K562 (cell line): Measurements from ENCODE around the gene AMZ1. TPM values are rescaled to one million over a fixed set of nuclear protein-coding genes. Genes with fewer than 3 reads are reported as not detected.

Source experiments
- ATAC-seq: fragments of 200-7000 bp; cut with Tn5 transposase; 3 replicates; pipeline ENCODE4 v1.9.1; 2020; ENCODE audit warnings: moderate library complexity
- BruUV-seq: library from RNA; stranded (reverse); fragments of 400-500 nt; replicated peaks from 2 replicates; lab custom pipeline; 2021; lab: Mats Ljungman, UMichigan
- CTCF ChIA-PET: fragments of 300-600 bp; formaldehyde crosslinking; extraction: SDS; loops from one replicate; lab custom pipeline; 2021; ENCODE audit warnings: low intra/inter-chr PET ratio; lab: Yijun Ruan, JAX
- POLR2A ChIA-PET: fragments of 300-600, 350-650 bp; sonication (Branson Sonifier 250); formaldehyde crosslinking; extraction: SDS; loops from one replicate; lab custom pipeline; 2021; ENCODE audit warnings: antibody characterized with exemption, inconsistent platforms; lab: Yijun Ruan, JAX
- DNase-seq, 4 experiments: peaks; one replicate each; pipeline versions ENCODE4 v3.0.0 to v3.0.0-alpha.2; 2011 to 2018; ENCODE audit warnings: low spot score in 3 of 4, mixed read lengths in 3 of 4; ENCODE audit errors: extremely low read depth in 1 of 4
- FAIRE-seq: peaks from 2 replicates; lab custom pipeline; 2011; peaks lifted over from hg19 to GRCh38; lab: Jason Lieb, UNC
- H2AFZ ChIP-seq: 2 replicates; pipeline ENCODE4 v1.6.0; 2011; ENCODE audit warnings: low read depth, low read length, control low read depth, inconsistent platforms
- H3K27ac ChIP-seq: fragments of 200-600 bp; 3 replicates; pipeline ENCODE4 v1.8.0; 2011; ENCODE audit warnings: low read depth, mild to moderate bottlenecking, control low read depth, inconsistent platforms, low read length, moderate library complexity, mixed read lengths; ENCODE audit errors: extremely low read depth
- H3K27me3 ChIP-seq, 2 experiments: fragments of 300-600 bp in 1 of 2; 2 replicates in 1 of 2; 3 replicates in 1 of 2; pipeline versions ENCODE4 v1.6.0 to v1.8.0; 2011; ENCODE audit warnings: inconsistent platforms in 2 of 2, low read length in 2 of 2, mild to moderate bottlenecking in 1 of 2, mixed read lengths in 1 of 2, moderate library complexity in 1 of 2; ENCODE audit not compliant: control insufficient read depth in 2 of 2, insufficient read depth in 2 of 2
- H3K36me3 ChIP-seq: fragments of 300-600 bp; 3 replicates; pipeline ENCODE4 v1.8.0; 2011; ENCODE audit warnings: mild to moderate bottlenecking, low read length, inconsistent platforms; ENCODE audit not compliant: control insufficient read depth, insufficient read depth
- H3K4me1 ChIP-seq, 2 experiments: fragments of 200-600 bp in 1 of 2; replicated peaks in 1 of 2; 2 replicates in 1 of 2; 3 replicates in 1 of 2; pipeline versions ENCODE4 v1.5.1 to v1.8.0; 2011; ENCODE audit warnings: inconsistent platforms in 2 of 2, low read length in 2 of 2, mild to moderate bottlenecking in 1 of 2, mixed read lengths in 1 of 2, moderate library complexity in 1 of 2; ENCODE audit not compliant: control insufficient read depth in 2 of 2, insufficient read depth in 2 of 2
- H3K4me2 ChIP-seq: 2 replicates; pipeline ENCODE4 v1.6.1; 2011; ENCODE audit warnings: low read length, control low read depth, inconsistent platforms, mixed read lengths; ENCODE audit not compliant: insufficient read depth
- H3K4me3 ChIP-seq: fragments of 200-600 bp; sonication (generic), shearing (Covaris generic); 2 replicates; pipeline ENCODE4 v1.5.1; 2016; ENCODE audit warnings: control low read depth, inconsistent platforms
- H3K79me2 ChIP-seq: fragments of 200-600 bp; 3 replicates; pipeline ENCODE4 v1.8.0; 2011; ENCODE audit warnings: low read length, inconsistent platforms; ENCODE audit not compliant: control insufficient read depth, insufficient read depth
- H3K9ac ChIP-seq, 2 experiments: 2 replicates each; pipeline versions ENCODE4 v1.6.0 to v1.6.1; 2011; ENCODE audit warnings: low read depth in 2 of 2, low read length in 2 of 2, control low read depth in 1 of 2, inconsistent platforms in 1 of 2, mild to moderate bottlenecking in 1 of 2, mixed read lengths in 1 of 2; ENCODE audit not compliant: insufficient read depth in 1 of 2
- H3K9me1 ChIP-seq: one replicate; pipeline ENCODE4 v1.6.0; 2011; ENCODE audit warnings: inconsistent platforms, mild to moderate bottlenecking, low read length, moderate library complexity; ENCODE audit not compliant: control insufficient read depth, insufficient read depth
- H3K9me3 ChIP-seq: replicated peaks from 2 replicates; pipeline ENCODE4 v1.5.1; 2011; ENCODE audit warnings: low read depth, low read length, inconsistent platforms; ENCODE audit not compliant: control insufficient read depth, insufficient read depth
- H4K20me1 ChIP-seq: replicated peaks from 2 replicates; pipeline ENCODE4 v1.6.1; 2011; ENCODE audit warnings: low read length, inconsistent platforms, mixed read lengths; ENCODE audit not compliant: control insufficient read depth, insufficient read depth
- FOXK2 ChIP-seq, 2 experiments: fragments of 450-650 bp; IDR thresholded peaks in 1 of 2; conservative IDR thresholded peaks in 1 of 2; 2 replicates each; pipeline ENCODE4 v1.6.1; 2016; ENCODE audit warnings: low read depth in 2 of 2, mild to moderate bottlenecking in 1 of 2
- HMG20A ChIP-seq: fragments of 450-650 bp; formaldehyde crosslinking; conservative IDR thresholded peaks from 2 replicates; pipeline ENCODE4 v1.4.0; 2020; ENCODE audit warnings: mild to moderate bottlenecking, mixed read lengths
- KLF10 ChIP-seq: fragments of 250-450 bp; sonication (Bioruptor Pico); IDR thresholded peaks from 2 replicates; pipeline ENCODE4 v1.6.1; 2021; ENCODE audit warnings: matching md5 sums
- SUPT5H ChIP-seq: fragments of 450-650 bp; IDR thresholded peaks from 2 replicates; pipeline ENCODE4 v1.6.1; 2016
- TRIM28 ChIP-seq: fragments of 450-650 bp; IDR thresholded peaks from 2 replicates; pipeline ENCODE4 v1.6.1; 2017
- ZNF121 ChIP-seq: sonication (generic); formaldehyde crosslinking; conservative IDR thresholded peaks from 2 replicates; pipeline ENCODE4 v1.8.0; 2022; ENCODE audit warnings: missing genetic modification reagents
- ZNF384 ChIP-seq: IDR thresholded peaks from 2 replicates; pipeline ENCODE4 v1.6.1; 2012; ENCODE audit warnings: low read depth, low read length, improper control_type of control experiment
- whole genome bisulfite sequencing: fragments of 100-300 bp; shearing (Covaris generic); methylation state at CpG from one replicate; pipeline ENCODE4 v1.1.6; 2016; ENCODE audit warnings: low coverage, mixed read lengths; ENCODE audit not compliant: insufficient coverage; ENCODE audit errors: missing lambda C conversion rate; 5-methylcytosine and 5-hydroxymethylcytosine counted together
- in situ Hi-C: fragments of 300-500 bp; cut with MboI; formaldehyde crosslinking; loops from 4 replicates; pipeline ENCODE4 v1.15.0; 2018; ENCODE audit warnings: inconsistent platforms, mixed read lengths
- intact Hi-C: fragments of 100-400 bp; cut with micrococcal nuclease; formaldehyde crosslinking; loops from 2 replicates; pipeline ENCODE4 v1.14.2; 2022
- polyA plus RNA-seq, 8 experiments: library from polyadenylated mRNA; depleted of rRNA in 4 of 8; stranded (reverse) in 5 of 8; unstranded in 3 of 8; fragments of >200 nt; fragmentation: Nextera tagmentation in 2 of 8; fragmentation: Illumina TruSeq in 1 of 8; extraction: Ambion mirVana in 2 of 8; extraction: Trizol in 1 of 8; gene quantifications; 2 replicates each; pipeline versions ENCODE4 v1.2.1 to v1.2.3, GENCODE V29; 2011 to 2014; ENCODE audit warnings: inconsistent platforms in 1 of 8, missing spikeins in 1 of 8
- total RNA-seq, 7 experiments: library from RNA; depleted of rRNA in 6 of 7; stranded (reverse); fragments of >200 nt in 6 of 7; fragmentation: Illumina TruSeq in 2 of 7; extraction: Trizol in 2 of 7; gene quantifications; 2 replicates each; pipeline versions ENCODE4 v1.2.1 to v1.2.3, GENCODE V29; 2011 to 2021; ENCODE audit warnings: low replicate concordance in 1 of 7
- TF ChIP-seq, protein P1 (sequence below): fragments of 450-650 bp; formaldehyde crosslinking; IDR thresholded peaks from 2 replicates; pipeline ENCODE4 v1.4.0; 2022; ENCODE audit warnings: mild to moderate bottlenecking, moderate library complexity
- TF ChIP-seq, protein P2 (sequence below): sonication (generic); formaldehyde crosslinking; IDR thresholded peaks from 2 replicates; pipeline ENCODE4 v1.8.0; 2022; ENCODE audit warnings: missing genetic modification reagents, mild to moderate bottlenecking, moderate library complexity, borderline replicate concordance
- TF ChIP-seq, protein P3 (sequence below): sonication (generic); formaldehyde crosslinking; IDR thresholded peaks from 2 replicates; pipeline ENCODE4 v1.9.0; 2022; ENCODE audit warnings: mild to moderate bottlenecking, missing genetic modification reagents
- TF ChIP-seq, protein P4 (sequence below): fragments of 250-450 bp; sonication (Bioruptor Pico); IDR thresholded peaks from 2 replicates; pipeline ENCODE4 v1.8.0; 2021; ENCODE audit warnings: moderate library complexity, mild to moderate bottlenecking, inconsistent platforms

The AMZ1 gene
- total and polyA plus RNA-seq, 9 of the 15 experiments (the other 6 are each of a cell fraction or from before 2014, with no cell fraction given): not detected

DNA sequence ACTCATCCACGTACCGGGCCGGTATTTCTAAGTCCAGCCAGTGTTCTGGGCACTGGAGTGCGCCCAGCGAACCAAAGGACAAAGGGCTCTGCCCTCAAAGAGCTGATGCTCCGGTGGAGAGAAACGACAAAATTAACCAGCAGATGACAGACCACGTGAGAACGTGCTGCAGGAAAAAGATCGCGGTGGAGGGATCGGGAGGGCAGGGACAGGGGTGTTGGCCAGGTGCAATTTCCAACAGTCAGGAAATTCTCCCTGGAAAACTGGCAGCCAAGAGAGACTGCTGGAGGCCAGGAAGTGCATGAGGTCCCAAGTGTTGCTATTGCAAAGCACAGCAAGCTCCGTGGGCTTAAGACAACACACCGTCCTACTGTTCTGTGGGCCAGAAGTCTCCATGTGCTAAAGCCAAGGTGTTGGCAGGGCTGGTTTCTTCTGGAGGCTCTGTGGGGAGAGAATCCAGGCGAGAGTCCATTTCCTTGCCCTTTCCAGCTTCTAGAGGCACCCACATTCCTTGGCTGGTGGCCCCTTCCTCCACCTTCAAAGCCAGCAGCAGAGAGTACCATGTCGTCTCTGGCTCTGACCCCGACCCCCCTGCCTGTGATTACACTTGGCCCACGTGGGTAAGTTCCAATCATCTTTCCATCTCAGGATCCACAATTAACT is 21.3 kb upstream of the AMZ1 start:
- DNase-seq: no peak
- WGBS: 5% methylated on average over 12 of the region's 18 CpGs
- Histone ChIP-seq H3K36me3 (no peaks in the 10 kb centered on the region), H2AFZ (0 out of 2 replicates have a peak overlapping the region, but pooled peaks have one; percentile 32), H3K4me1 (peaks cover 0 to 49% of the 10 kb centered on the region in 2 experiments; a peak in 3 of 5 replicates), H3K9ac (no peak overlapping the region), H4K20me1 (peaks cover 3% of the 10 kb centered on the region), H3K79me2 (no peaks in the 10 kb centered on the region), H3K9me1 (no peaks in the 10 kb centered on the region), H3K4me2 (no peak overlapping the region), H3K27ac (no peak overlapping the region), H3K9me3 (no peaks in the 10 kb centered on the region), H3K27me3 (peaks cover 7 to 28% of the 10 kb centered on the region in 2 experiments; a peak in 3 of 5 replicates), H3K4me3 (no peak overlapping the region)
- ChIA-PET CTCF (no interaction called here), POLR2A (no interaction called here)
- TF ChIP-seq, protein P1, sequence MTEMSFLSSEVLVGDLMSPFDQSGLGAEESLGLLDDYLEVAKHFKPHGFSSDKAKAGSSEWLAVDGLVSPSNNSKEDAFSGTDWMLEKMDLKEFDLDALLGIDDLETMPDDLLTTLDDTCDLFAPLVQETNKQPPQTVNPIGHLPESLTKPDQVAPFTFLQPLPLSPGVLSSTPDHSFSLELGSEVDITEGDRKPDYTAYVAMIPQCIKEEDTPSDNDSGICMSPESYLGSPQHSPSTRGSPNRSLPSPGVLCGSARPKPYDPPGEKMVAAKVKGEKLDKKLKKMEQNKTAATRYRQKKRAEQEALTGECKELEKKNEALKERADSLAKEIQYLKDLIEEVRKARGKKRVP: no peak
- TF ChIP-seq, protein P2, sequence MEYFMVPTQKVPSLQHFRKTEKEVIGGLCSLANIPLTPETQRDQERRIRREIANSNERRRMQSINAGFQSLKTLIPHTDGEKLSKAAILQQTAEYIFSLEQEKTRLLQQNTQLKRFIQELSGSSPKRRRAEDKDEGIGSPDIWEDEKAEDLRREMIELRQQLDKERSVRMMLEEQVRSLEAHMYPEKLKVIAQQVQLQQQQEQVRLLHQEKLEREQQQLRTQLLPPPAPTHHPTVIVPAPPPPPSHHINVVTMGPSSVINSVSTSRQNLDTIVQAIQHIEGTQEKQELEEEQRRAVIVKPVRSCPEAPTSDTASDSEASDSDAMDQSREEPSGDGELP (CRISPR knock-in tag): no peak
- TF ChIP-seq, protein P3, sequence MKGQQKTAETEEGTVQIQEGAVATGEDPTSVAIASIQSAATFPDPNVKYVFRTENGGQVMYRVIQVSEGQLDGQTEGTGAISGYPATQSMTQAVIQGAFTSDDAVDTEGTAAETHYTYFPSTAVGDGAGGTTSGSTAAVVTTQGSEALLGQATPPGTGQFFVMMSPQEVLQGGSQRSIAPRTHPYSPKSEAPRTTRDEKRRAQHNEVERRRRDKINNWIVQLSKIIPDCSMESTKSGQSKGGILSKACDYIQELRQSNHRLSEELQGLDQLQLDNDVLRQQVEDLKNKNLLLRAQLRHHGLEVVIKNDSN (CRISPR knock-in tag): no peak
- TF ChIP-seq KLF10 (CRISPR knock-in tag) (no peak), ZNF121 (CRISPR knock-in tag) (no peak), ZNF384 (no peak), SUPT5H (no peak), TRIM28 (no peak), FOXK2 (conservative IDR thresholded peaks at IDR 0.05 in 1 of 2, IDR thresholded peaks at IDR 0.05 in 1 of 2; ENCODE audit: low read depth in 2 of 2) (no peak), HMG20A (CRISPR knock-in tag) (no peak)
- TF ChIP-seq, protein P4, sequence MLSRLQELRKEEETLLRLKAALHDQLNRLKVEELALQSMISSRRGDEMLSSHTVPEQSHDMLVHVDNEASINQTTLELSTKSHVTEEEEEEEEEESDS: no peak
- ATAC-seq: no peak
- intact Hi-C loops (loop anchor here (10.0 kb wide), 1 partner anchor 192 kb away; the partner anchor contains the start of gene GRIFIN), in situ Hi-C loops (no loop called here)
- BruUV-seq: no TSS peak
- no peak for FAIRE-seq
